ENCODE measurements around the gene KDM3B. TPM values are rescaled to one million over a fixed set of nuclear protein-coding genes. Genes with fewer than 3 reads are reported as not detected.
A peak's percentile ranks its signal among the peaks of the same experiment; 100 is the strongest.

Gene KDM3B
- total and polyA plus RNA-seq, 9 of the 15 experiments (the other 6 are each of a cell fraction or from before 2014, with no cell fraction given), result 13.8 to 62.8 (median 41.9) TPM

DNA sequence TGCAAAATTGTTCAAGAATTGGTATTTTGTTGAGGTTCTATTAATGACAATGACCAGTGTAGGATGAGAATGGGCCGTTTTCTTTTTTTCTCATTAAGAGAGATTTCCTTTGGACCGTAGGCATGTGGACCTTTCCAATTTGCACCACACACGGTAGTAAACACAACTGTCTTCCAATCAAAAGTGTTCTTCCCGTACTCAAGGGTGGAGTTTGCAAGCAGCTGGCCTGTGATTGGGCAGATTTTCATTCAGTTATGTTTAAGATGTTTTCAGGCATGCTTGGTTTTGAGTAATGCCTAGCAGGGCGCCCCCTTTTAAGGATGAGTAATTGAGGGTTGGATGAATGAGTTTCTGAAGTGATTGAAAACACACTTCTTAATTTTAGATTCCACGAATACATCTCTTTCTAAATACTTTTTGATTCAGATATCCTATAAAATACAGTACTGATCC, 2.5 kb downstream of the KDM3B start (continued):
- no peak for TF ChIP-seq FOXK1 (CRISPR knock-in tag; IDR thresholded peaks at IDR 0.05; ENCODE audit: borderline replicate concordance)
- TF ChIP-seq ZNF318 (IDR thresholded peaks at IDR 0.05; ENCODE audit: borderline replicate concordance in 1 of 2, low read depth in 1 of 2), result no peak
- TF ChIP-seq MNT (conservative IDR thresholded peaks at IDR 0.05), result peak; percentile 96 to 98
- TF ChIP-seq ETV6 (IDR thresholded peaks at IDR 0.05; ENCODE audit: borderline replicate concordance in 1 of 2, low read depth in 2 of 2, low read length in 1 of 2), result no peak
- no peak for TF ChIP-seq ETV6 (CRISPR knock-in tag; IDR thresholded peaks at IDR 0.05; ENCODE audit: borderline replicate concordance)
- TF ChIP-seq HNRNPK (IDR thresholded peaks at IDR 0.05; ENCODE audit: low read depth, low read length, poor library complexity, severe bottlenecking), result no peak
- TF ChIP-seq GABPB1 (CRISPR knock-in tag; IDR thresholded peaks at IDR 0.05), result no peak
- TF ChIP-seq MEF2A (IDR thresholded peaks at IDR 0.05; ENCODE audit: control insufficient read depth, low read depth, low read length), result no peak
- TF ChIP-seq SMAD2 (IDR thresholded peaks at IDR 0.05; ENCODE audit: low read depth, low read length), result no peak
- no peak for TF ChIP-seq TRIM24 (IDR thresholded peaks at IDR 0.05)
- no peak for TF ChIP-seq TGIF2 (CRISPR knock-in tag; IDR thresholded peaks at IDR 0.05)
- TF ChIP-seq CXXC5 (CRISPR knock-in tag; IDR thresholded peaks at IDR 0.05), result peak; percentile 58; the same call in 1 of the 2 replicates
- TF ChIP-seq RBBP5 (IDR thresholded peaks at IDR 0.05; ENCODE audit: borderline replicate concordance, insufficient read depth, low read length, poor library complexity, severe bottlenecking), result no peak
- TF ChIP-seq NCOA2 (IDR thresholded peaks at IDR 0.05; ENCODE audit: partially characterized antibody in 2 of 2), result no peak
